Calu3 (cell line): ENCODE data around the gene IRF9. TPM values are rescaled to one million over a fixed set of nuclear protein-coding genes. Genes with fewer than 3 reads are reported as not detected.
A peak's percentile ranks its signal among the peaks of the same experiment; 100 is the strongest.
"Not testable (repeated sequence)": the region's sequence is repeated elsewhere in the genome, so short reads cannot be mapped to it uniquely, and the experiment has no call there.

ENCODE experiments used
- BruUV-seq: library from RNA; stranded (reverse); fragments of 400-500 nt; replicated peaks from 2 replicates; lab custom pipeline; 2021; lab: Mats Ljungman, UMichigan
- CTCF ChIA-PET: fragments of 300-600 bp; sonication (Branson Sonifier 250); formaldehyde crosslinking; loops from one replicate; lab custom pipeline; 2022; ENCODE audit warnings: antibody characterized with exemption; lab: Charles Lee
- DNase-seq: peaks from one replicate; pipeline ENCODE4 v3.0.0; 2022
- H3K27ac Mint-ChIP-seq: one replicate; pipeline ENCODE4 v1.8.0; 2022; ENCODE audit warnings: mixed read lengths; ENCODE audit not compliant: unreplicated experiment
- H3K27me3 Mint-ChIP-seq: one replicate; pipeline ENCODE4 v1.8.0; 2022; ENCODE audit warnings: mixed read lengths; ENCODE audit not compliant: unreplicated experiment
- H3K36me3 Mint-ChIP-seq: one replicate; pipeline ENCODE4 v1.8.0; 2022; ENCODE audit warnings: mild to moderate bottlenecking, moderate library complexity, mixed read lengths; ENCODE audit not compliant: insufficient read depth, unreplicated experiment
- H3K4me1 Mint-ChIP-seq: one replicate; pipeline ENCODE4 v1.8.0; 2022; ENCODE audit warnings: mild to moderate bottlenecking, low read depth, mixed read lengths; ENCODE audit not compliant: unreplicated experiment
- H3K4me3 Mint-ChIP-seq: one replicate; pipeline ENCODE4 v1.8.0; 2022; ENCODE audit warnings: mild to moderate bottlenecking, low read depth, moderate library complexity, mixed read lengths; ENCODE audit not compliant: unreplicated experiment
- H3K9me3 Mint-ChIP-seq: one replicate; pipeline ENCODE4 v1.8.0; 2022; ENCODE audit warnings: low read depth, mixed read lengths; ENCODE audit not compliant: unreplicated experiment
- CTCF ChIP-seq: fragments of 200-600 bp; IDR thresholded peaks from one replicate; pipeline ENCODE4 v1.8.0; 2022; ENCODE audit warnings: antibody characterized with exemption; ENCODE audit not compliant: unreplicated experiment
- intact Hi-C: fragments of 100-400 bp; cut with micrococcal nuclease; formaldehyde crosslinking; loops from one replicate; pipeline ENCODE4 v1.10.0; 2022; ENCODE audit not compliant: unreplicated experiment
- total RNA-seq: library from RNA; stranded (reverse); gene quantifications from 2 replicates; pipeline ENCODE4 v1.2.3, GENCODE V29; 2022

IRF9 gene
- total RNA-seq, 1 experiment from 2014 or later = 124 TPM

GRCh38 chr14:24196071-24197055 lies 35.3 kb downstream of the IRF9 start:
- no peak for DNase-seq
- Mint-ChIP-seq H3K27me3 (no peaks in the 10 kb centered on the region), H3K4me1 (peaks cover 8% of the 10 kb centered on the region), H3K9me3 (no peaks in the 10 kb centered on the region), H3K36me3 (peaks cover 63% of the 10 kb centered on the region), H3K27ac (peak overlapping the region; percentile 92), H3K4me3 (peak overlapping the region; percentile 88)
- CTCF ChIA-PET = interaction anchor here (1.2 to 1.8 kb wide), 3 partner anchors 17 to 49 kb away, joined by 3 to 5 read pairs (median 3); partner anchors contain the start of genes CHMP4A, RNF31 and TINF2
- intact Hi-C loops = no loop called here
- no peak for TF ChIP-seq CTCF
- BruUV-seq = TSS peak; percentile 67

GRCh38 chr14:24197056-24197450 lies 36.0 kb downstream of the IRF9 start:
- CTCF ChIA-PET = interaction anchor here (1.2 kb wide), 1 partner anchor 45 kb away, joined by 3 read pairs; the partner anchor contains the start of gene TINF2
- no TSS peak for BruUV-seq
- no peak for DNase-seq
- intact Hi-C loops = no loop called here
- Mint-ChIP-seq H3K27me3 (no peaks in the 10 kb centered on the region), H3K36me3 (peaks cover 70% of the 10 kb centered on the region), H3K4me3 (peak overlapping the region; percentile 88), H3K27ac (no peak overlapping the region), H3K9me3 (no peaks in the 10 kb centered on the region), H3K4me1 (peaks cover 8% of the 10 kb centered on the region)
- TF ChIP-seq CTCF = no peak

DNA sequence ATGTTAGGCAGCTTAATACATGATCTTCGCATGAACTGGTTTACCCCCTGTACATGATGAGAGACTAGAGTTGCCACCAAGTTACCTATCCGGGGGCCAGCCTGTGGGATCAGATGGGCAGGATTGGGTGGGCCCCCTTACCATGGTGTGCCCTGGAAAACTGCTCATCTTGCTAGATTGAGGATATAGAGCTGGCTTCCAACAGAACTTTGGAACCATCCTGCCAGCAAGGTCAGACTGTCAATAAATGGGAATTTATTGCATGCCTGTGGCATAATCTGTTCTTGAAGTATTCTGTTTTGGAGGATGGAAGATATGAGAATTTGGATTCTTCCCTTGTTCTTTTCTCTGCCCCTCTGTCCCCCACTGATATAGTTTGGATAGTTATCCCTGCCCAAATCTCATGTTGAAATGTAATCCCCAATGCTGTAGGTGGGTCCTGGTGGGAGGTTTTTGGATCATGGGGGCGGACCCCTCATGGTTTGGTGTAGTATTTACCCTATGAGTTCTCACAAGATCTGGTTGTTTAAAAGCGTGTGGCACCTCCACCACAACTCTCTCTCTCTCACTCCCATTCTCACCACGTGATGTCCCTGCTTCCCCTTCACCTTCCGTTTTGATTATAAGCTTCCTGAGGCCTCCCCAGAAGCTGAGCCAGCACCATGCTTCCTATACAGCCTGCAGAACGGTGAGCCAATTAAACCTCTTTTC lies 37.9 kb downstream of the IRF9 start:
- H3K4me3 Mint-ChIP-seq = no peak overlapping the region
- H3K36me3 Mint-ChIP-seq = peaks cover 70% of the 10 kb centered on the region
- no peak for DNase-seq
- CTCF ChIA-PET = interaction anchor here (0.7 kb wide), 1 partner anchor 104 kb away, joined by 6 read pairs; no protein-coding TSS in a partner anchor
- no peak for TF ChIP-seq CTCF
- H3K27me3 Mint-ChIP-seq = no peaks in the 10 kb centered on the region
- peak overlapping the region; percentile 5 for H3K27ac Mint-ChIP-seq
- peaks cover 5% of the 10 kb centered on the region for H3K4me1 Mint-ChIP-seq
- peaks cover 5% of the 10 kb centered on the region for H3K9me3 Mint-ChIP-seq
- BruUV-seq = no TSS peak
- intact Hi-C loops = no loop called here

DNA sequence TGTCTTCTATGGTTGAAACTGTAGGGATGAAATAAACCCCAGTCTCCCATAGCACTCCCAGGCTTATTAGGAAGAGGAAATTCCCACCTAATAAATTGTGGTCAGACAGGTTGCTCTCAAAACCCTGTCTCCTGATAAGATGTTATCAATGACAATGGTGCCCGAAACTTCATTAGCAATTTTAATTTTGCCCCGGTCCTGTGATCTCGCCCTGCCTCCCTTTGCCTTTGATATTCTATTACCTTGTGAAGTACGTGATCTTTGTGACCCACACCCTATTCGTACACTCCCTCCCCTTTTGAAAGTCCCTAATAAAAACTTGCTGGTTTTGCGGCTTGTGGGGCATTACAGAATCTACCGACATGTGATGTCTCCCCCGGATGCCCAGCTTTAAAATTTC lies 41.5 kb downstream of the IRF9 start:
- H3K27me3 Mint-ChIP-seq, CTCF ChIA-PET, BruUV-seq, H3K9me3 Mint-ChIP-seq, H3K27ac Mint-ChIP-seq, H3K4me3 Mint-ChIP-seq, DNase-seq, intact Hi-C loops, H3K4me1 Mint-ChIP-seq: not testable (repeated sequence)
- peaks cover 63% of the 10 kb centered on the region for H3K36me3 Mint-ChIP-seq

- H3K9me3 Mint-ChIP-seq, H3K27ac Mint-ChIP-seq, H3K4me3 Mint-ChIP-seq, H3K4me1 Mint-ChIP-seq, CTCF ChIA-PET, H3K27me3 Mint-ChIP-seq, DNase-seq, intact Hi-C loops, BruUV-seq: not testable (repeated sequence)
- H3K36me3 Mint-ChIP-seq = peaks cover 68% of the 10 kb centered on the region
Measured at GRCh38 chr14:24203249-24203886, 42.3 kb downstream of the IRF9 start.
